PC-3 (cell line): ENCODE results near the gene CNIH2. TPM values are rescaled to one million over a fixed set of nuclear protein-coding genes. Genes with fewer than 3 reads are reported as not detected.

Experiments
- ATAC-seq: fragments of 200-7000 bp; cut with Tn5 transposase; 2 replicates; pipeline ENCODE4 v1.9.1; 2020; ENCODE audit warnings: mild to moderate bottlenecking, moderate library complexity
- BruUV-seq: library from RNA; stranded (reverse); fragments of 400-500 nt; replicated peaks from 2 replicates; lab custom pipeline; 2021; lab: Mats Ljungman, UMichigan
- CTCF ChIA-PET: fragments of 300-600 bp; sonication (Branson Sonifier 250); formaldehyde crosslinking; loops from one replicate; lab custom pipeline; 2022; ENCODE audit warnings: antibody characterized with exemption; lab: Charles Lee
- POLR2A ChIA-PET: fragments of 300-600 bp; sonication (Branson Sonifier 250); formaldehyde crosslinking; loops from one replicate; lab custom pipeline; 2022; ENCODE audit warnings: antibody characterized with exemption; ENCODE audit not compliant: unreplicated experiment; lab: Charles Lee
- DNase-seq: peaks from one replicate; pipeline ENCODE4 v3.0.0-alpha.2; 2015
- H2AFZ ChIP-seq: fragments of 300-600 bp; sonication (generic); 2 replicates; pipeline ENCODE4 v1.6.0; 2016; ENCODE audit warnings: antibody characterized with exemption, low read length
- H3F3A ChIP-seq: fragments of 300-600 bp; sonication (generic); one replicate; pipeline ENCODE4 v1.6.0; 2017; ENCODE audit warnings: antibody characterized with exemption, low read length, control low read depth, mild to moderate bottlenecking; ENCODE audit not compliant: unreplicated experiment
- H3K27ac ChIP-seq: fragments of 300-600 bp; sonication (generic); 2 replicates; pipeline ENCODE4 v1.5.1; 2016; ENCODE audit warnings: mild to moderate bottlenecking, low read length
- H3K27me3 ChIP-seq: fragments of 300-600 bp; sonication (generic); 2 replicates; pipeline ENCODE4 v1.6.1; 2016; ENCODE audit warnings: low read length, mixed read lengths
- H3K36me3 ChIP-seq: fragments of 300-600 bp; sonication (generic); 2 replicates; pipeline ENCODE4 v1.6.1; 2016; ENCODE audit warnings: low read depth, mixed run types, low read length, mixed read lengths
- H3K4me1 ChIP-seq: fragments of 300-600 bp; sonication (generic); 2 replicates; pipeline ENCODE4 v1.5.1; 2016; ENCODE audit warnings: low read length; ENCODE audit not compliant: insufficient read depth
- H3K4me2 ChIP-seq: fragments of 300-600 bp; sonication (generic); 2 replicates; pipeline ENCODE4 v1.6.0; 2016; ENCODE audit warnings: low read length
- H3K4me3 ChIP-seq: fragments of 300-600 bp; sonication (generic); 2 replicates; pipeline ENCODE4 v1.5.1; 2016; ENCODE audit warnings: mild to moderate bottlenecking, low read length, mixed read lengths
- H3K79me2 ChIP-seq: fragments of 300-600 bp; sonication (generic); 2 replicates; pipeline ENCODE4 v1.6.1; 2017; ENCODE audit warnings: low read length, mixed read lengths
- H3K9ac ChIP-seq: fragments of 300-600 bp; sonication (generic); 2 replicates; pipeline ENCODE4 v1.6.0; 2016; ENCODE audit warnings: mild to moderate bottlenecking, low read length
- H3K9me2 ChIP-seq: fragments of 300-600 bp; sonication (generic); replicated peaks from 2 replicates; pipeline ENCODE4 v1.6.1; 2016; ENCODE audit warnings: mixed run types, low read length, mixed read lengths
- H3K9me3 ChIP-seq: fragments of 300-600 bp; sonication (generic); 2 replicates; pipeline ENCODE4 v1.6.1; 2016; ENCODE audit warnings: low read length, mixed read lengths
- H4K20me1 ChIP-seq: fragments of 300-600 bp; sonication (generic); 2 replicates; pipeline ENCODE4 v1.6.1; 2016; ENCODE audit warnings: low read length, mixed read lengths
- CTCF ChIP-seq: fragments of 300-600 bp; sonication (generic); conservative IDR thresholded peaks from 2 replicates; pipeline ENCODE4 v1.5.1; 2017; ENCODE audit warnings: antibody characterized with exemption, low read depth, mild to moderate bottlenecking, low read length
- EZH2 ChIP-seq: fragments of 300-600 bp; sonication (generic); IDR thresholded peaks from one replicate; pipeline ENCODE4 v1.6.1; 2017; ENCODE audit warnings: antibody characterized with exemption, mild to moderate bottlenecking, low read length; ENCODE audit not compliant: unreplicated experiment
- EZH2phosphoT487 ChIP-seq: fragments of 300-600 bp; sonication (generic); IDR thresholded peaks from 2 replicates; pipeline ENCODE4 v1.6.1; 2018; ENCODE audit warnings: mild to moderate bottlenecking, antibody characterized with exemption, low read length, borderline replicate concordance
- intact Hi-C: fragments of 100-400 bp; cut with micrococcal nuclease; formaldehyde crosslinking; loops from 2 replicates; pipeline ENCODE4 v1.9.0; 2023
- total RNA-seq: library from RNA; depleted of rRNA; stranded (reverse); fragments of >200 nt; gene quantifications from 2 replicates; pipeline ENCODE4 v1.2.3, GENCODE V29; 2014

CNIH2 gene
- total RNA-seq, 1 experiment from 2014 or later, result 2.2 TPM

- no peaks in the 10 kb centered on the region for H3K9me2 ChIP-seq
- no peaks in the 10 kb centered on the region for H3K27me3 ChIP-seq
- peaks cover 23% of the 10 kb centered on the region for H3K79me2 ChIP-seq
- DNase-seq (no peak), ATAC-seq (no peak)
- no peak for TF ChIP-seq EZH2
- no peak overlapping the region for H2AFZ ChIP-seq
- H3K36me3 ChIP-seq, result no peaks in the 10 kb centered on the region
- ChIA-PET CTCF (interaction anchor here (0.6 kb wide), 1 partner anchor 51 kb away, joined by 3 read pairs; the partner anchor contains the start of gene RIN1), POLR2A (no interaction called here)
- no peak overlapping the region for H3K4me2 ChIP-seq
- peaks cover 19% of the 10 kb centered on the region for H3K4me1 ChIP-seq
- no peak overlapping the region for H3K27ac ChIP-seq
- no peaks in the 10 kb centered on the region for H3F3A ChIP-seq
- H3K9ac ChIP-seq, result no peak overlapping the region
- intact Hi-C loops, result no loop called here
- H4K20me1 ChIP-seq, result no peaks in the 10 kb centered on the region
- no peaks in the 10 kb centered on the region for H3K9me3 ChIP-seq
- no peak overlapping the region for H3K4me3 ChIP-seq
- BruUV-seq, result no TSS peak
Measured at GRCh38 chr11:66284526-66285078, 6.6 kb downstream of the CNIH2 start.

GRCh38 chr11:66285250-66285947 lies 7.4 kb downstream of the CNIH2 start:
- Histone ChIP-seq H3K27ac (no peak overlapping the region), H3K4me2 (no peak overlapping the region), H3K36me3 (no peaks in the 10 kb centered on the region), H3K4me3 (no peak overlapping the region), H3K79me2 (peaks cover 23% of the 10 kb centered on the region), H3K4me1 (peaks cover 25% of the 10 kb centered on the region), H3F3A (no peaks in the 10 kb centered on the region), H3K27me3 (no peaks in the 10 kb centered on the region), H2AFZ (no peak overlapping the region), H3K9me2 (no peaks in the 10 kb centered on the region), H4K20me1 (no peaks in the 10 kb centered on the region), H3K9me3 (no peaks in the 10 kb centered on the region), H3K9ac (no peak overlapping the region)
- intact Hi-C loops, result no loop called here
- CTCF ChIA-PET, result no interaction called here
- DNase-seq (no peak), ATAC-seq (no peak)
- TF ChIP-seq EZH2phosphoT487 (no peak), EZH2 (no peak), CTCF (no peak)
- no TSS peak for BruUV-seq
- POLR2A ChIA-PET, result no interaction called here

- Histone ChIP-seq H3K79me2 (peaks cover 23% of the 10 kb centered on the region), H3K9ac (no peak overlapping the region), H3K9me3 (no peaks in the 10 kb centered on the region), H3K4me2 (no peak overlapping the region), H3K27ac (no peak overlapping the region), H4K20me1 (no peaks in the 10 kb centered on the region), H3K9me2 (no peaks in the 10 kb centered on the region), H3K36me3 (no peaks in the 10 kb centered on the region), H3K27me3 (0 out of 2 replicates have a peak, but pooled peaks cover 4% of the 10 kb centered on the region), H3K4me3 (no peak overlapping the region), H2AFZ (no peak overlapping the region), H3F3A (no peaks in the 10 kb centered on the region), H3K4me1 (peaks cover 18% of the 10 kb centered on the region)
- CTCF ChIA-PET, result no interaction called here
- intact Hi-C loops, result no loop called here
- ATAC-seq (no peak), DNase-seq (no peak)
- TF ChIP-seq CTCF, result no peak
- TF ChIP-seq EZH2phosphoT487, result no peak
- TF ChIP-seq EZH2, result no peak
- BruUV-seq, result no TSS peak
- POLR2A ChIA-PET, result no interaction called here
Measured at GRCh38 chr11:66286699-66287098, 8.7 kb downstream of the CNIH2 start.
